ENCODE results near the gene ACYP2.

The ACYP2 gene

GRCh38 chr2:54099370-54099769 is 16.0 kb upstream of the ACYP2 start:
- Histone ChIP-seq H3K23ac (ENCODE audit: low read length) (no peak overlapping the region), H3K18ac (ENCODE audit: low read length) (no peak overlapping the region), H4K8ac (ENCODE audit: low read depth, low read length) (no peak overlapping the region), H3K27ac (ENCODE audit: low read depth, low read length) (no peak overlapping the region), H3K4me2 (ENCODE audit: low read length) (no peak overlapping the region), H3K79me1 (ENCODE audit: low read length) (no peaks in the 10 kb centered on the region), H3K4me3 (ENCODE audit: low read length) (no peak overlapping the region), H3K4ac (ENCODE audit: low read depth, low read length) (no peak overlapping the region), H3K56ac (ENCODE audit: low read length) (no peak overlapping the region), H2BK120ac (ENCODE audit: low read depth, low read length) (no peak overlapping the region), H3K36me3 (ENCODE audit: control insufficient read depth, insufficient read depth, low read length) (no peaks in the 10 kb centered on the region), H2BK15ac (replicated peaks; ENCODE audit: low read depth) (no peak overlapping the region), H2BK5ac (ENCODE audit: low read length) (no peak overlapping the region), H3K4me1 (ENCODE audit: control insufficient read depth, low read depth, low read length) (peaks cover 2% of the 10 kb centered on the region), H4K5ac (ENCODE audit: low read length) (no peak overlapping the region), H3K27me3 (ENCODE audit: insufficient read depth, low read length, poor library complexity) (no peaks in the 10 kb centered on the region), H3K9ac (ENCODE audit: low read length) (no peak overlapping the region), H2AK5ac (ENCODE audit: low read length) (no peak overlapping the region), H3K79me2 (ENCODE audit: control insufficient read depth, insufficient read depth, low read length) (no peaks in the 10 kb centered on the region)
- no peak for DNase-seq
- no CpG with 5 or more reads among the region's 4 CpGs for WGBS (ENCODE audit: extremely low coverage, insufficient coverage, low lambda C conversion rate)

GRCh38 chr2:54099829-54100585 is 15.4 kb upstream of the ACYP2 start:
- no peak overlapping the region for H2AK5ac ChIP-seq (ENCODE audit: low read length)
- H2BK15ac ChIP-seq (replicated peaks; ENCODE audit: low read depth) = no peak overlapping the region
- no peak overlapping the region for H3K4me3 ChIP-seq (ENCODE audit: low read length)
- no peak overlapping the region for H3K4ac ChIP-seq (ENCODE audit: low read depth, low read length)
- H3K4me1 ChIP-seq (ENCODE audit: control insufficient read depth, low read depth, low read length) = peaks cover 2% of the 10 kb centered on the region
- no peaks in the 10 kb centered on the region for H3K79me1 ChIP-seq (ENCODE audit: low read length)
- H3K4me2 ChIP-seq (ENCODE audit: low read length) = no peak overlapping the region
- no peak overlapping the region for H3K9ac ChIP-seq (ENCODE audit: low read length)
- no peak overlapping the region for H3K56ac ChIP-seq (ENCODE audit: low read length)
- no peak overlapping the region for H4K5ac ChIP-seq (ENCODE audit: low read length)
- no peak for DNase-seq
- no peaks in the 10 kb centered on the region for H3K79me2 ChIP-seq (ENCODE audit: control insufficient read depth, insufficient read depth, low read length)
- no peaks in the 10 kb centered on the region for H3K36me3 ChIP-seq (ENCODE audit: control insufficient read depth, insufficient read depth, low read length)
- no peak overlapping the region for H3K27ac ChIP-seq (ENCODE audit: low read depth, low read length)
- no peak overlapping the region for H4K8ac ChIP-seq (ENCODE audit: low read depth, low read length)
- H3K18ac ChIP-seq (ENCODE audit: low read length) = no peak overlapping the region
- H3K27me3 ChIP-seq (ENCODE audit: insufficient read depth, low read length, poor library complexity) = no peaks in the 10 kb centered on the region
- WGBS (ENCODE audit: extremely low coverage, insufficient coverage, low lambda C conversion rate) = no CpG with 5 or more reads among the region's 6 CpGs
- no peak overlapping the region for H3K23ac ChIP-seq (ENCODE audit: low read length)
- H2BK5ac ChIP-seq (ENCODE audit: low read length) = no peak overlapping the region
- H2BK120ac ChIP-seq (ENCODE audit: low read depth, low read length) = no peak overlapping the region

- H3K4me2 ChIP-seq (ENCODE audit: low read length) = no peak overlapping the region
- no peak overlapping the region for H3K9ac ChIP-seq (ENCODE audit: low read length)
- no peak overlapping the region for H4K8ac ChIP-seq (ENCODE audit: low read depth, low read length)
- no peak overlapping the region for H4K5ac ChIP-seq (ENCODE audit: low read length)
- H2BK5ac ChIP-seq (ENCODE audit: low read length) = no peak overlapping the region
- H3K4me3 ChIP-seq (ENCODE audit: low read length) = no peak overlapping the region
- no peaks in the 10 kb centered on the region for H3K79me1 ChIP-seq (ENCODE audit: low read length)
- H3K56ac ChIP-seq (ENCODE audit: low read length) = no peak overlapping the region
- no peak overlapping the region for H3K27ac ChIP-seq (ENCODE audit: low read depth, low read length)
- H3K4me1 ChIP-seq (ENCODE audit: control insufficient read depth, low read depth, low read length) = peaks cover 2% of the 10 kb centered on the region
- no peak overlapping the region for H2BK15ac ChIP-seq (replicated peaks; ENCODE audit: low read depth)
- DNase-seq = no peak
- no peaks in the 10 kb centered on the region for H3K79me2 ChIP-seq (ENCODE audit: control insufficient read depth, insufficient read depth, low read length)
- no peaks in the 10 kb centered on the region for H3K36me3 ChIP-seq (ENCODE audit: control insufficient read depth, insufficient read depth, low read length)
- H3K18ac ChIP-seq (ENCODE audit: low read length) = no peak overlapping the region
- no peak overlapping the region for H3K23ac ChIP-seq (ENCODE audit: low read length)
- H2BK120ac ChIP-seq (ENCODE audit: low read depth, low read length) = no peak overlapping the region
- no peaks in the 10 kb centered on the region for H3K27me3 ChIP-seq (ENCODE audit: insufficient read depth, low read length, poor library complexity)
- H2AK5ac ChIP-seq (ENCODE audit: low read length) = no peak overlapping the region
- H3K4ac ChIP-seq (ENCODE audit: low read depth, low read length) = no peak overlapping the region
- WGBS (ENCODE audit: extremely low coverage, insufficient coverage, low lambda C conversion rate) = no CpG with 5 or more reads among the region's 2 CpGs
Measured at GRCh38 chr2:54100772-54101171, 14.6 kb upstream of the ACYP2 start.

- no peak overlapping the region for H3K4me3 ChIP-seq (ENCODE audit: low read length)
- H2BK15ac ChIP-seq (replicated peaks; ENCODE audit: low read depth) = no peak overlapping the region
- H3K23ac ChIP-seq (ENCODE audit: low read length) = no peak overlapping the region
- DNase-seq = peak; percentile 85
- no peak overlapping the region for H2BK120ac ChIP-seq (ENCODE audit: low read depth, low read length)
- peaks cover 2% of the 10 kb centered on the region for H3K4me1 ChIP-seq (ENCODE audit: control insufficient read depth, low read depth, low read length)
- H3K4ac ChIP-seq (ENCODE audit: low read depth, low read length) = no peak overlapping the region
- H3K79me1 ChIP-seq (ENCODE audit: low read length) = no peaks in the 10 kb centered on the region
- WGBS (ENCODE audit: extremely low coverage, insufficient coverage, low lambda C conversion rate) = no CpG with 5 or more reads among the region's 3 CpGs
- no peak overlapping the region for H3K4me2 ChIP-seq (ENCODE audit: low read length)
- no peak overlapping the region for H3K56ac ChIP-seq (ENCODE audit: low read length)
- no peak overlapping the region for H4K8ac ChIP-seq (ENCODE audit: low read depth, low read length)
- H2AK5ac ChIP-seq (ENCODE audit: low read length) = no peak overlapping the region
- no peak overlapping the region for H2BK5ac ChIP-seq (ENCODE audit: low read length)
- no peak overlapping the region for H3K9ac ChIP-seq (ENCODE audit: low read length)
- no peak overlapping the region for H3K18ac ChIP-seq (ENCODE audit: low read length)
- no peak overlapping the region for H4K5ac ChIP-seq (ENCODE audit: low read length)
- H3K27ac ChIP-seq (ENCODE audit: low read depth, low read length) = no peak overlapping the region
- H3K79me2 ChIP-seq (ENCODE audit: control insufficient read depth, insufficient read depth, low read length) = no peaks in the 10 kb centered on the region
- no peaks in the 10 kb centered on the region for H3K36me3 ChIP-seq (ENCODE audit: control insufficient read depth, insufficient read depth, low read length)
- H3K27me3 ChIP-seq (ENCODE audit: insufficient read depth, low read length, poor library complexity) = no peaks in the 10 kb centered on the region
Measured at GRCh38 chr2:54103454-54104314, 11.7 kb upstream of the ACYP2 start.

GRCh38 chr2:54106631-54107454 is 8.6 kb upstream of the ACYP2 start:
- no peak overlapping the region for H3K4me3 ChIP-seq (ENCODE audit: low read length)
- H2BK5ac ChIP-seq (ENCODE audit: low read length) = no peak overlapping the region
- no peak overlapping the region for H3K18ac ChIP-seq (ENCODE audit: low read length)
- H3K27me3 ChIP-seq (ENCODE audit: insufficient read depth, low read length, poor library complexity) = no peaks in the 10 kb centered on the region
- H2AK5ac ChIP-seq (ENCODE audit: low read length) = no peak overlapping the region
- no peak overlapping the region for H3K9ac ChIP-seq (ENCODE audit: low read length)
- H2BK15ac ChIP-seq (replicated peaks; ENCODE audit: low read depth) = no peak overlapping the region
- no peak overlapping the region for H3K27ac ChIP-seq (ENCODE audit: low read depth, low read length)
- H3K79me2 ChIP-seq (ENCODE audit: control insufficient read depth, insufficient read depth, low read length) = no peaks in the 10 kb centered on the region
- H2BK120ac ChIP-seq (ENCODE audit: low read depth, low read length) = no peak overlapping the region
- DNase-seq = peak; percentile 62
- no peak overlapping the region for H3K23ac ChIP-seq (ENCODE audit: low read length)
- H3K36me3 ChIP-seq (ENCODE audit: control insufficient read depth, insufficient read depth, low read length) = no peaks in the 10 kb centered on the region
- H3K79me1 ChIP-seq (ENCODE audit: low read length) = no peaks in the 10 kb centered on the region
- no peak overlapping the region for H4K8ac ChIP-seq (ENCODE audit: low read depth, low read length)
- no CpG with 5 or more reads among the region's 12 CpGs for WGBS (ENCODE audit: extremely low coverage, insufficient coverage, low lambda C conversion rate)
- no peak overlapping the region for H3K4ac ChIP-seq (ENCODE audit: low read depth, low read length)
- peaks cover 2% of the 10 kb centered on the region for H3K4me1 ChIP-seq (ENCODE audit: control insufficient read depth, low read depth, low read length)
- H3K56ac ChIP-seq (ENCODE audit: low read length) = no peak overlapping the region
- H4K5ac ChIP-seq (ENCODE audit: low read length) = no peak overlapping the region
- H3K4me2 ChIP-seq (ENCODE audit: low read length) = no peak overlapping the region
